ENCODE measurements around the gene GNG7.
A peak's percentile ranks its signal among the peaks of the same experiment; 100 is the strongest.

The GNG7 gene

GRCh38 chr19:2488942-2489731, 213.4 kb downstream of the GNG7 start:
- H3K4me3 ChIP-seq (ENCODE audit: low read depth, low read length) = peak overlapping the region; percentile 28
- peak; percentile 58 for DNase-seq (ENCODE audit: low read depth)
- no peak for TF ChIP-seq CTCF (IDR thresholded peaks at IDR 0.05; ENCODE audit: insufficient read depth, low read depth, low read length, missing control alignments)

DNA sequence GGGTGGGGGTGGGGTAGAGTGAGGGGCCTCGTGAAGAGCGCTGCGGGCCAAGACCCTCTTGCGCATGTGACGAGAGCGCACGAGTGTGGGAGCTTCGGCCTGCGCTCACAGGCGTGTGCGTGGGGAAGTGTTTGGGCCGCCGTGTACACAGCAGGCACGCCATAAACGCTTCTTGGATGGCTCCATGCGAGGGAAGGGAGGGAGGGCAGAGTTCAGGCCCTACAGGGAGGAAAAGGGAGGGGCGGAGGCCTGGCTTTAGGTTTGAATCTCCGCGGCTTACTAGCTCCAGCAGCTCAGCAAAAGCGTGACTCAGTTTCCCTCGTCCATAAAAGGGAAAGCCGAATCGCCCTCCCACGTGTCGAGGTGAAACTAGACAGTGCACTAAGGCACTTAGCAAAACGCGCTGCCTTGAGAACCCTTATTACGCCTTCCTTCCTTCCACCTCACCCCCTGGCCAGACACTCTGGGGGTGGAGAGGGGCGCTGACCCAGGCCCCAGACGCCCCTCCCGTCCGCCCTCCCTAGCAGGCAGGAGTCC, 214.0 kb downstream of the GNG7 start:
- H3K4me3 ChIP-seq (ENCODE audit: low read depth, low read length) = peak overlapping the region; percentile 28
- DNase-seq (ENCODE audit: low read depth) = no peak
- no peak for TF ChIP-seq CTCF (IDR thresholded peaks at IDR 0.05; ENCODE audit: insufficient read depth, low read depth, low read length, missing control alignments)

DNA sequence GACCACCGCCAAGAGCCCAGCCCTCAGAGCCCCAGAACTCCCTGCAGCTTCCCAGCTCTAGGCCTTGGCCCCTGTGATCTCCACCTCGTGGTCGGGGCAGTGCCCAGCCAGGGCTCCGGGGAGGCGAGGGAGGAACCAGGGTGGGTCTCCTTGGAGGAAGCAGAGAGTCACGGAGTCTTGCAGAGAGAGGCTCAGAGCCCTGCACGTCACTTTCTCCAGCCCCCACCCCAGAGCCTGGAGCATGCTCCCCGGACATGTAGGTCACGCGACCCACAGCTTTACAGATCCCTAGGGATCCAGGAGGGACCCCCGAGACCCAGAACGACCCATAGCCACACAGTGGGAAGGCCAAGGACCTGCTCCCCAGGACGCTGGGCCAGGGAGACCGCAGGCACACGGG, 214.7 kb downstream of the GNG7 start:
- no peak overlapping the region for H3K4me3 ChIP-seq (ENCODE audit: low read depth, low read length)
- no peak for DNase-seq (ENCODE audit: low read depth)
- no peak for TF ChIP-seq CTCF (IDR thresholded peaks at IDR 0.05; ENCODE audit: insufficient read depth, low read depth, low read length, missing control alignments)

- DNase-seq (ENCODE audit: low read depth) = no peak
- no peak overlapping the region for H3K4me3 ChIP-seq (ENCODE audit: low read depth, low read length)
- TF ChIP-seq CTCF (IDR thresholded peaks at IDR 0.05; ENCODE audit: insufficient read depth, low read depth, low read length, missing control alignments) = no peak
Measured at GRCh38 chr19:2487090-2487489, 215.4 kb downstream of the GNG7 start.

DNA sequence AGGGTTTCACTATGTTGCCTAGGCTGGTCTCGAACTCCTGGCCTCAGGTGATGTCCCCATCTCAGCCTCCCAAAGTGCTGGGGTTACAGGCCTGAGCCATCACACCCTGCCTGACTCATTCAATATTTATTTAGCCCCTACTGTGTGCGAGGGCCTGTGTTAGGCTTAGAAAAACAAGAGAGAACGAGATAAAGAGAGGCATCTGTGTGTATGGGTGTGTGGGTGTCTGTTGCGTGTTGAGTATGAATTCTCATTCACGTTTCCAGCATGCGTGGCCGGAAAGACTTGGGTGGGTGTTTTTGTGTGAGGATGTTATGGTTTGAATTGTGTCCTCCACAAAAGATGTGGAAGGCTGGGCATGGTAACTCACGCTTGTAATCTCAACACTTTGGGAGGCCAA, 217.1 kb downstream of the GNG7 start:
- TF ChIP-seq CTCF (IDR thresholded peaks at IDR 0.05; ENCODE audit: insufficient read depth, low read depth, low read length, missing control alignments) = no peak
- no peak for DNase-seq (ENCODE audit: low read depth)
- H3K4me3 ChIP-seq (ENCODE audit: low read depth, low read length) = no peak overlapping the region

GRCh38 chr19:2484178-2484937, 218.1 kb downstream of the GNG7 start:
- no peak for DNase-seq (ENCODE audit: low read depth)
- H3K4me3 ChIP-seq (ENCODE audit: low read depth, low read length) = no peak overlapping the region
- TF ChIP-seq CTCF (IDR thresholded peaks at IDR 0.05; ENCODE audit: insufficient read depth, low read depth, low read length, missing control alignments) = no peak
